ENCODE data around the gene CXCL6.

- no peak for TF ChIP-seq TCF4 (CRISPR knock-in tag; IDR thresholded peaks at IDR 0.05; ENCODE audit: borderline replicate concordance)
- TF ChIP-seq, protein P1, sequence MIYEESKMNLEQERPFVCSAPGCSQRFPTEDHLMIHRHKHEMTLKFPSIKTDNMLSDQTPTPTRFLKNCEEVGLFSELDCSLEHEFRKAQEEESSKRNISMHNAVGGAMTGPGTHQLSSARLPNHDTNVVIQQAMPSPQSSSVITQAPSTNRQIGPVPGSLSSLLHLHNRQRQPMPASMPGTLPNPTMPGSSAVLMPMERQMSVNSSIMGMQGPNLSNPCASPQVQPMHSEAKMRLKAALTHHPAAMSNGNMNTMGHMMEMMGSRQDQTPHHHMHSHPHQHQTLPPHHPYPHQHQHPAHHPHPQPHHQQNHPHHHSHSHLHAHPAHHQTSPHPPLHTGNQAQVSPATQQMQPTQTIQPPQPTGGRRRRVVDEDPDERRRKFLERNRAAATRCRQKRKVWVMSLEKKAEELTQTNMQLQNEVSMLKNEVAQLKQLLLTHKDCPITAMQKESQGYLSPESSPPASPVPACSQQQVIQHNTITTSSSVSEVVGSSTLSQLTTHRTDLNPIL (CRISPR knock-in tag; IDR thresholded peaks at IDR 0.05; ENCODE audit: low read depth): no peak
These were observed 34.3 kb downstream of the CXCL6 start for GRCh38 chr4:73870768-73871167.
